AG09309 (cell line): ENCODE results near the gene PCNA.
"Not testable (repeated sequence)": the region's sequence is repeated elsewhere in the genome, so short reads cannot be mapped to it uniquely, and the experiment has no call there.

Source experiments
- DNase-seq: peaks from one replicate; pipeline ENCODE4 v3.0.0-alpha.2; 2010; ENCODE audit warnings: low read depth
- H3K4me3 ChIP-seq: 2 replicates; pipeline ENCODE4 v1.5.1; 2011; ENCODE audit warnings: mild to moderate bottlenecking, low read depth, low read length, moderate library complexity; ENCODE audit not compliant: control insufficient read depth
- TF ChIP-seq, protein P1 (sequence below): IDR thresholded peaks from 2 replicates; pipeline ENCODE4 v1.5.1; 2011; ENCODE audit warnings: mild to moderate bottlenecking, low read depth, low read length, inconsistent platforms; ENCODE audit not compliant: insufficient read depth, control insufficient read depth; ENCODE audit errors: missing control alignments

Gene PCNA

DNA sequence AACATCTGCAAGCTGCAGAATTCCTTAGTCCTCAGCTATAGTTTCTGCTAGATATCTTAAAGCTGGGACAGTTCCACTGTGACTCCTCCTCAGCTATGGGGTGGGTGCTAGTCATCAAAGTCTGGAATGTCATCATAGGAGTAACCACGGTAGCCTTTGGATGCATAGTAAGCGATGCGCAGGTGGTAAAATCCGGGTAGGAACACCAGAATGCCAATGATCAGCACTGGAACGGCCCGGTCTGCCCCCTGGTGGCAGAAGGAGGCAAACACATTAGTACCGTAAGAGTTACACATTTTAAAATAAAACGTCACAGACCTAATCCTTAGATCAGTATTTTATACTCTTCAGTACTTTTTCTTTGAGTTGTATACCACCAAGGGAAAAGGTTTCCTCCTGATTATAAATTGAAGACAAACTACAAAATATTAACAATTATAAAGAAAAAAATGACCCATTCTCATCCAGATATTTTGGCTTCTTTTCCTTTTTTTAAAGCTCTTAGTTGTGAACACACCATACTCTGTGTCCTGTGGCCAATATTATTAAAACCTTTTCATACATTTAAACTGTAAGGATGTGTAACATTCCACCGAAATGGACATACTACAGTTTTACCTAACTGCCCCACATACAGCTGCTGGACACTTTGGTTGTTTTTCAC is 18.9 kb downstream of the PCNA start:
- TF ChIP-seq, protein P1, sequence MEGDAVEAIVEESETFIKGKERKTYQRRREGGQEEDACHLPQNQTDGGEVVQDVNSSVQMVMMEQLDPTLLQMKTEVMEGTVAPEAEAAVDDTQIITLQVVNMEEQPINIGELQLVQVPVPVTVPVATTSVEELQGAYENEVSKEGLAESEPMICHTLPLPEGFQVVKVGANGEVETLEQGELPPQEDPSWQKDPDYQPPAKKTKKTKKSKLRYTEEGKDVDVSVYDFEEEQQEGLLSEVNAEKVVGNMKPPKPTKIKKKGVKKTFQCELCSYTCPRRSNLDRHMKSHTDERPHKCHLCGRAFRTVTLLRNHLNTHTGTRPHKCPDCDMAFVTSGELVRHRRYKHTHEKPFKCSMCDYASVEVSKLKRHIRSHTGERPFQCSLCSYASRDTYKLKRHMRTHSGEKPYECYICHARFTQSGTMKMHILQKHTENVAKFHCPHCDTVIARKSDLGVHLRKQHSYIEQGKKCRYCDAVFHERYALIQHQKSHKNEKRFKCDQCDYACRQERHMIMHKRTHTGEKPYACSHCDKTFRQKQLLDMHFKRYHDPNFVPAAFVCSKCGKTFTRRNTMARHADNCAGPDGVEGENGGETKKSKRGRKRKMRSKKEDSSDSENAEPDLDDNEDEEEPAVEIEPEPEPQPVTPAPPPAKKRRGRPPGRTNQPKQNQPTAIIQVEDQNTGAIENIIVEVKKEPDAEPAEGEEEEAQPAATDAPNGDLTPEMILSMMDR = peak; percentile 78
- H3K4me3 ChIP-seq = no peak overlapping the region
- DNase-seq = peak; percentile 17

DNA sequence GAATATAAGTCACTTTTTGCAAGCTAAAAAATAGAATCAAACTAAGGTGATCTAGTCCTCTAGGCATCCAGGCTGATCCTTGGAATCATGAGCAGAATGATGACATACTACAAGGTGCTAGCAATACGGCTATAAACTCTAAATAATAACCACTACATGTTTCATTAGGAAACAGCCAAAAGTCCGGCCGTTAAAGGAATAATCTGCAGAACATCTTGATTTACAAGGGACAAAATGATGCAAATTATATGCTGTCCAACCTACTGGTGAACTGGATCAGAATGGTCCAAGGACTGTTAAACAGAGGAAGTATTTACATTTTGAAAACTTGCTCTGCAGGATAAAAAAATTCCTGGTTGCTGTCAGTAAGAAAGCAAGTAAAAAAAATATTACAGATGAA is 19.8 kb downstream of the PCNA start:
- DNase-seq, H3K4me3 ChIP-seq: not testable (repeated sequence)

DNA sequence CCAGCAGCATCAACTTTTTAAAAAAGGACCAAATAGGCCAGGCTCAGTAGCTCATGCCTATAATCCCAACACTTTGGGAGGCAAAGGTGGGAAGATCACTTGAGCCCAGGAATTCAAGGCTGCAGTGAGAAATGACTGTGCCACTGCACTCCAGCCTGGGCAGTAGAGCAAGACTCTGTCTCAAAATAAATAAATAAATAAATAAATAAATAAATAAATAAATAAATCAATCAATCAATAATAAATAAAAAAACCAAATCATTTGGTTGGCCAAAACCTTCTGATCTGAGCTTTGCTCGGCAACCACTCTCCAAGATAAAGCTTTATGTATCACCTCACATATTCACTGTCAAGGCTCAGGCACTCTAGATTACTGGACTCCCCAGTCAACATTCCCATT is 20.7 kb downstream of the PCNA start:
- not testable (repeated sequence) for H3K4me3 ChIP-seq, DNase-seq

DNA sequence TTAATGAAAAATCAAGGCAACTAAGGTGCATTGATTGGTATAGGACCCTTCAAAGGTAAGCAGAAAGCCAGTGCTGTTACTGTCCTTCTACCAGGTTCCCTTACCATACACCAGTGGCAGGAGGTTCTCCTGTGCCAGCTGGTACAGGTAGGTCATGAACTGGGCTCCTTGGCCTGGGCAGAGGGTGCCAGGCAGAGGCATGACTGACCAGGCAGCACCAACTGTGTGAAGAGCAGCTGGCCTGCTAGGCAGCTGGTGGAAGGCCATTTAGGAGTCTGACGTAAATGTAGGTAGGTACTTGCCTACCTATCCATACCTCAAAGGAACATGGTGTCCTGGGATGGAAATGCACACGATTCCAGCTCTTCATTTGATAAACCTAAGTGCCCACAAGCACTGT is 23.3 kb downstream of the PCNA start:
- TF ChIP-seq, protein P1 = no peak
- H3K4me3 ChIP-seq = no peak overlapping the region
- no peak for DNase-seq

DNA sequence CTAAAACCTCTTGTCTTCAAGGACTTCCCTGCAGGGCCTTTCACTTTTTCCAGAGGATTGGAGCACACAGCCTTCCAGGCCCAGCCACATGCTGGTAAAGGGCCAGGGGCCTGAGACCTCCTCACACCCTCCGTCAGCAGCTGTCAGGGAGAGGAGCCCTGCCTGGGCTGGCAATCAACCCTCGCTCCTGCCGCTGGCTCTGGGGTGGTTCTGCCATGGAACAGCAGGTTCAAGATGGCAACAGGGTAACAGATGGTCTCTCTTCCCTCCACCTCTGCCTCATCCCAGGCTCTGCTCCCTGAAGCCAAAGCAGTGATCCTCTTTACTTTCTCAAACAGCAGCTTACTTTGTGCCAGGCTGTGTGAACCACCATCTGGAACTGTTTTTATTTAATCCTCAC is 23.8 kb downstream of the PCNA start:
- no peak overlapping the region for H3K4me3 ChIP-seq
- TF ChIP-seq, protein P1 = no peak
- DNase-seq = no peak

DNA sequence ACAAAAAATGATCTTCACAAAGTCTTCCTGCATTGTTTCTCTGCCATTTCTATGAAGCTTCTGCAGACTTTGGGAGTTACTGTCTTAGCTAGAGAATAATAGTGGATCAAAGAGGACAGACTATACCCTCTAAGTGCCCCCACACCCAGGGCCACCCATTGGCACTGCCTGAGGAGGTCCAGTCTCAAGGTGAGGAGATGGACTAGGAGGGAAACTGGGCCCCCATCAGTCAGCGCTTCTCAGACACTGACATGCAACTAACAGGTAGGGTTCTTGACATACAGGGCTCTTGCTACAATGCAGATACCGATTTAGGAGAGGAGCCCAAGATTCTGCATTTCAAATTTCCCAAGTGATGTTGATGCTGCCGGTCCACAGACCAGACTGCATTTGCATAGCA is 24.3 kb downstream of the PCNA start:
- TF ChIP-seq, protein P1 = no peak
- H3K4me3 ChIP-seq = no peak overlapping the region
- DNase-seq = no peak

DNA sequence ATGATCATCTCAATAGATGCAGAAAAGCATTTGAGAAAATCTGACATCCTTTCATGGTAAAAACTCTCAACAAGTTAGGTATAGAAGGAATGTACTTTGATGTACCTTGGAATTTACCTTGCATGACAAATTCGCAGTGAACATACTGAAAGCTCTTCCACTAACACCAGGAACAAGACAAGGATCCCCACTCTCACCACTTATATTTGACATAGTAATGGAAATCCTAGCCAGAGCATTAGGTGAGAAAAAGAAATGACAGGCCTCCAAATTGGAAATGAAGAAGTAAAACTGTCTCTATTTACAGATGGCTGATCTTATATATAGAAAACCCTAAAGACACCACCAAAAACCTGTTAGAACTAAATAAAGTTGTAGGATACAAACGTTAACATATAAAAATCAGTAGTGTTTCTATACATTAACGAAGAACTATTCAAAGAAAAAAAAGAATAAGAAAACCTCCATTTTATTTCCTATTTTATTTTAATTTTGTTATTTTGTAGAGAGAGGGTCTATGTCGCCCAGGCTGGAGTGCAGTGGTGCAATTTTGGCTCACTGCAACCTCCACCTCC is 26.9 kb downstream of the PCNA start:
- DNase-seq = no peak
- no peak overlapping the region for H3K4me3 ChIP-seq
- TF ChIP-seq, protein P1 = no peak

DNA sequence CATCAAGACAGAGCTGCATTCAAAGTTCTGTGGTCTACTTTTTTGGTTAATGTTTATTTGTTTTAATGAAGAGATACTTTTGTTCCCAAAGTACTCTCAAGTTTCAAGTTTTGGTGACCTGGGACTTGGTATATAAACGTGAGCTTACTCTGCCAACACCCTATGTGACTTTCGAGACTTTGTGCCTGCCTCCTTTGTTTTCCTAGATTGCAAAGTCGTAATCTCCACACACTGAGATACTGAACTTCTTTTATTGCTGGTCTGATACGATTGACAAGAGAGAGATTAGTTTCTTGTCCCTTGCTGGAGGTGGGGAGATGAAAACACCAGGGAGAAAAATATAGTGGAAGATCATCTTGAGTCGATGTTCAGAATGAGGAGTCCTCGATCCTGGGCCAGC is 27.9 kb downstream of the PCNA start:
- H3K4me3 ChIP-seq = no peak overlapping the region
- DNase-seq = no peak
- TF ChIP-seq, protein P1 = no peak
